ENCODE results near the gene ADAM17. TPM values are rescaled to one million over a fixed set of nuclear protein-coding genes. Genes with fewer than 3 reads are reported as not detected.

The ADAM17 gene
- total and polyA plus RNA-seq, 2 of the 8 experiments (the other 6 are each of a cell fraction or from before 2014, with no cell fraction given): 6.5 to 23.5 TPM

- no peak for TF ChIP-seq KDM5A (IDR thresholded peaks at IDR 0.05; ENCODE audit: low read length)
- no peak for TF ChIP-seq POLR2A (IDR thresholded peaks at IDR 0.05; ENCODE audit: control extremely low read depth in 1 of 2, low read depth in 2 of 2, low read length in 2 of 2)
- TF ChIP-seq SIRT6 (IDR thresholded peaks at IDR 0.05; ENCODE audit: low read length): no peak
- no peak for TF ChIP-seq TAF1 (IDR thresholded peaks at IDR 0.05; ENCODE audit: low read depth, low read length)
- no peak for TF ChIP-seq E2F6 (IDR thresholded peaks at IDR 0.05)
- TF ChIP-seq SIN3A (conservative IDR thresholded peaks at IDR 0.05 in 1 of 2, IDR thresholded peaks at IDR 0.05 in 1 of 2; ENCODE audit: low read depth in 1 of 2, low read length in 2 of 2): no peak
- no peak for TF ChIP-seq CBX5 (IDR thresholded peaks at IDR 0.05; ENCODE audit: low read depth, low read length)
Observed at GRCh38 chr2:9549420-9549819, 6.2 kb downstream of the ADAM17 start (continued).

Measured in H1 (cell line).